ENCODE data around the gene OCRL.

- TF ChIP-seq CTCF (IDR thresholded peaks at IDR 0.05) (no peak), POLR2A (IDR thresholded peaks at IDR 0.05) (no peak)
Measured at GRCh38 chrX:129577473-129577872, 37.4 kb downstream of the OCRL start.

Data from lower leg skin (tissue), 3 donors.